ENCODE measurements around the gene CRIP2.

CRIP2 gene

DNA sequence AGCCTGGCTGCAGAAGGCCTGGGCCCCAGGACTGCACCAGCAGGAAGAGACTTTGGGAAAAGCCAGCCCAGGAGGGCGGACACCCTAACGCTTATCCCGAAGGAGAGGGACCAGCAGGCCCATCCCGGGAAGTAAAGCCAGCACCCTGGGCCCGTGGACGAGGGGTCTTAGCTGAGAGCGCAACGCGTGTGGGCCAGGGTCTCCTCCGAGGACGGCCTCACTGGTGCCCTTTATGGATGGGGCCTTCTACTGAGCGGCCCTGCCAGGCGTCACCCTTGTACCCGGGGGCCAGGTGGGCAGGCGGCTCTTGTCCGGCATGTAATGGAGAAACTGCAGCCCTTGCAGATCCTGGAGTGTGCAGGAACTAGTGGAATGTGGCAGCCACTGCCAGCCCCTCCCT is 30.5 kb downstream of the CRIP2 start:
- Histone ChIP-seq H3K9ac (no peak overlapping the region), H3K9me3 (ENCODE audit: control insufficient read depth, low read length) (no peaks in the 10 kb centered on the region), H2AFZ (no peak overlapping the region), H3K27ac (no peak overlapping the region), H3K27me3 (ENCODE audit: control insufficient read depth, insufficient read depth, low read length) (no peaks in the 10 kb centered on the region), H3K4me1 (no peaks in the 10 kb centered on the region), H3K4me3 (ENCODE audit: low read depth, low read length) (no peak overlapping the region), H3K79me2 (no peaks in the 10 kb centered on the region), H3K4me2 (ENCODE audit: low read length) (no peak overlapping the region), H3K36me3 (ENCODE audit: control insufficient read depth, insufficient read depth, low read length) (no peaks in the 10 kb centered on the region)
- no peak for TF ChIP-seq CTCF (IDR thresholded peaks at IDR 0.05)

DNA sequence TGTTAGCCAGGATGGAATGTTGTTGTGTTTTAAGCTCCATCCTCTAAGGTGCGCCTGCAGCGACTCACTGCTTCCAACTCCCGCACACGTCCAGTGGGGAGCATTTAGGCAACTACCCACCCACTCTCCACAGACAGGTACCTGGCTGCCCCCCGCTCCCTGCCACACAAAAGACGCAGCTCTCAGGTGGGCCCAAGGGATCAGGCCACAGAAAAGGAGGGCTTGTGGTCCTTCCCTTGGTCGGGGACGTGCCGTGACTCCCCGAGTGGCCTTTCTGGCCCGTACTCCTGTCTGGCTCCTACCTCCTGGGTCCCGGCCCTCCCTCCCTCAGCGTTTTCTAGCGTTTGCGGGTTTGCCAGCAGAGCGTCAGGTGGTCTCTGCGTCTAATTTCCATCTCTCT is 32.6 kb downstream of the CRIP2 start:
- H3K4me3 ChIP-seq (ENCODE audit: low read depth, low read length), result no peak overlapping the region
- no peaks in the 10 kb centered on the region for H3K79me2 ChIP-seq
- H3K4me2 ChIP-seq (ENCODE audit: low read length), result no peak overlapping the region
- no peaks in the 10 kb centered on the region for H3K27me3 ChIP-seq (ENCODE audit: control insufficient read depth, insufficient read depth, low read length)
- H3K9me3 ChIP-seq (ENCODE audit: control insufficient read depth, low read length), result no peaks in the 10 kb centered on the region
- H3K36me3 ChIP-seq (ENCODE audit: control insufficient read depth, insufficient read depth, low read length), result no peaks in the 10 kb centered on the region
- H3K9ac ChIP-seq, result no peak overlapping the region
- no peaks in the 10 kb centered on the region for H3K4me1 ChIP-seq
- no peak overlapping the region for H3K27ac ChIP-seq
- no peak overlapping the region for H2AFZ ChIP-seq
- no peak for TF ChIP-seq CTCF (IDR thresholded peaks at IDR 0.05)

DNA sequence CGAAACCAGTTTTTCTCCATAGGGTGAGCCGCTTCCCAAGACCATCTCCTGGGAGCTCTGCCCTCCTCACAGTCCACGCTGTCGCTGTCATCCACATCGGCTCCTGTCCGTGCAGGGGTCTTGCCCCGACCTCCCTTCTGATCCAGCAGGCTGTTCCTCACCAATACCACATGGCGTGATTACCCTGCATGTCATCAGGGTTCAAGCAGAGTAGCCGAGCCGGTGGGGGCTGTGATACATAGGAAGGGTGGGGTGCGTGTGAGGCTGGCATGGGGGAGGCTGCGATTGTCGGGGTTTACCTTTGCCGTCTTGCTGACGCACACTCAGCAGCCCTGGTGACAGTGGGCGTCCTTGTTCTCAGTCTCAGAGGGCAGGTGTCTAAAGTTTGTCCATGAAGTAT is 33.4 kb downstream of the CRIP2 start:
- Histone ChIP-seq H3K4me3 (ENCODE audit: low read depth, low read length) (no peak overlapping the region), H3K36me3 (ENCODE audit: control insufficient read depth, insufficient read depth, low read length) (no peaks in the 10 kb centered on the region), H3K4me1 (no peaks in the 10 kb centered on the region), H3K27ac (no peak overlapping the region), H3K9me3 (ENCODE audit: control insufficient read depth, low read length) (no peaks in the 10 kb centered on the region), H3K9ac (no peak overlapping the region), H3K4me2 (ENCODE audit: low read length) (no peak overlapping the region), H3K79me2 (no peaks in the 10 kb centered on the region), H2AFZ (no peak overlapping the region), H3K27me3 (ENCODE audit: control insufficient read depth, insufficient read depth, low read length) (no peaks in the 10 kb centered on the region)
- no peak for TF ChIP-seq CTCF (IDR thresholded peaks at IDR 0.05)

DNA sequence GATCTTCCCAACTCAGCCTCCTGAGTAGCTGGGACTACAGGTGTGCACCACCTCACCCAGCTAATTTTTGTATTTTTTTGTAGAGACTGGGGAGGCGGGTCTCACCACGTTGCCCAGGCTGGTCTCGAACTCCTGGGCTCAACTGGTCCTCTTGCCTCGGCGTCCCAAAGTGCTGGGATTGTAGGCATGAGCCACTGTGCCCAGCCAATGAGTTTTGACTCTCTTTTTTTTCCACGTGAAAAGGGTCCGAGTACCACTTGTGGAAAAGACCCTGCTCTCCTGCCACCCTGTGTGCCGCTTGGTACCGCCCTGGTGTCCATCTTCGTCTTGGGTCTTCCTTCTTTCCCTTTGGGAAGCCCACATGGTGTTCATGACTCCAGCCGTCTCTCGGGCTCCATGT is 34.0 kb downstream of the CRIP2 start:
- Histone ChIP-seq H3K79me2 (no peaks in the 10 kb centered on the region), H3K4me2 (ENCODE audit: low read length) (no peak overlapping the region), H3K27ac (no peak overlapping the region), H2AFZ (no peak overlapping the region), H3K9me3 (ENCODE audit: control insufficient read depth, low read length) (no peaks in the 10 kb centered on the region), H3K36me3 (ENCODE audit: control insufficient read depth, insufficient read depth, low read length) (no peaks in the 10 kb centered on the region), H3K27me3 (ENCODE audit: control insufficient read depth, insufficient read depth, low read length) (no peaks in the 10 kb centered on the region), H3K4me1 (no peaks in the 10 kb centered on the region), H3K4me3 (ENCODE audit: low read depth, low read length) (no peak overlapping the region), H3K9ac (no peak overlapping the region)
- TF ChIP-seq CTCF (IDR thresholded peaks at IDR 0.05), result no peak

GRCh38 chr14:105517096-105517495 is 42.5 kb downstream of the CRIP2 start:
- no peak overlapping the region for H3K4me2 ChIP-seq (ENCODE audit: low read length)
- H3K9ac ChIP-seq, result no peak overlapping the region

More at GRCh38 chr14:105517096-105517495, 42.5 kb downstream of the CRIP2 start:
- Histone ChIP-seq H3K27ac (no peak overlapping the region), H3K4me1 (no peaks in the 10 kb centered on the region), H3K4me3 (ENCODE audit: low read depth, low read length) (no peak overlapping the region), H3K79me2 (no peaks in the 10 kb centered on the region), H3K36me3 (ENCODE audit: control insufficient read depth, insufficient read depth, low read length) (no peaks in the 10 kb centered on the region), H2AFZ (no peak overlapping the region), H3K9me3 (ENCODE audit: control insufficient read depth, low read length) (no peaks in the 10 kb centered on the region), H3K27me3 (ENCODE audit: control insufficient read depth, insufficient read depth, low read length) (no peaks in the 10 kb centered on the region)
- no peak for TF ChIP-seq CTCF (IDR thresholded peaks at IDR 0.05)

All from parathyroid adenoma (tissue), 2 donors.